SKM-1 (cell line): ENCODE results near the gene IL3RA.
"Not testable (repeated sequence)": the region's sequence is repeated elsewhere in the genome, so short reads cannot be mapped to it uniquely, and the experiment has no call there.

Experiments
- DNase-seq: peaks from one replicate; lab custom pipeline; 2025; ENCODE audit not compliant: unreplicated experiment; lab: John Stamatoyannopoulos, UW

The IL3RA gene

GRCh38 chrX:1423215-1423614 is 86.6 kb downstream of the IL3RA start:
- DNase-seq: no peak

GRCh38 chrX:1424147-1424851 is 87.7 kb downstream of the IL3RA start:
- DNase-seq: no peak

- no peak for DNase-seq
Observed at GRCh38 chrX:1425381-1425780, 88.8 kb downstream of the IL3RA start.

- DNase-seq: not testable (repeated sequence)
Observed at GRCh38 chrX:1426321-1426720, 89.7 kb downstream of the IL3RA start.

- no peak for DNase-seq
Observed at GRCh38 chrX:1427756-1428155, 91.2 kb downstream of the IL3RA start.

GRCh38 chrX:1430451-1430850 is 93.9 kb downstream of the IL3RA start:
- no peak for DNase-seq
